Hepatocyte (in vitro differentiated cells): ENCODE data around the gene PIEZO1. TPM values are rescaled to one million over a fixed set of nuclear protein-coding genes. Genes with fewer than 3 reads are reported as not detected.

Experiments used
- DNase-seq: peaks from one replicate; pipeline ENCODE4 v3.0.0-alpha.2; 2016; ENCODE audit warnings: low spot score
- H2AFZ ChIP-seq: fragments of 200-600 bp; sonication (generic); 2 replicates; pipeline ENCODE4 v1.6.0; 2016; ENCODE audit warnings: antibody characterized with exemption, mild to moderate bottlenecking
- H3K27ac ChIP-seq: fragments of 200-600 bp; sonication (generic); 2 replicates; pipeline ENCODE4 v1.5.1; 2016; ENCODE audit warnings: mild to moderate bottlenecking
- H3K27me3 ChIP-seq: fragments of 200-600 bp; sonication (generic); 2 replicates; pipeline ENCODE4 v1.6.1; 2016
- H3K36me3 ChIP-seq: fragments of 200-600 bp; sonication (generic); replicated peaks from 2 replicates; pipeline ENCODE4 v1.5.1; 2016; ENCODE audit warnings: low read depth; ENCODE audit not compliant: insufficient read depth
- H3K4me1 ChIP-seq: fragments of 200-600 bp; sonication (generic); 2 replicates; pipeline ENCODE4 v1.5.1; 2016; ENCODE audit warnings: mild to moderate bottlenecking, moderate library complexity; ENCODE audit not compliant: insufficient read depth
- H3K4me2 ChIP-seq: fragments of 200-600 bp; sonication (generic); 2 replicates; pipeline ENCODE4 v1.6.0; 2016
- H3K4me3 ChIP-seq: fragments of 200-600 bp; sonication (generic); 2 replicates; pipeline ENCODE4 v1.5.1; 2016; ENCODE audit warnings: mild to moderate bottlenecking
- H3K79me2 ChIP-seq: fragments of 200-600 bp; sonication (generic); 2 replicates; pipeline ENCODE4 v1.6.0; 2017; ENCODE audit warnings: mild to moderate bottlenecking
- H3K9me2 ChIP-seq: fragments of 200-600 bp; sonication (generic); replicated peaks from 2 replicates; pipeline ENCODE4 v1.6.0; 2017; ENCODE audit warnings: mild to moderate bottlenecking; ENCODE audit not compliant: insufficient read depth
- H3K9me3 ChIP-seq: fragments of 200-600 bp; sonication (generic); 2 replicates; pipeline ENCODE4 v1.5.1; 2016; ENCODE audit warnings: low read depth, mild to moderate bottlenecking
- H4K20me1 ChIP-seq: fragments of 200-600 bp; sonication (generic); 2 replicates; pipeline ENCODE4 v1.6.0; 2016; ENCODE audit warnings: mild to moderate bottlenecking; ENCODE audit not compliant: insufficient read depth, poor library complexity, severe bottlenecking
- CTCF ChIP-seq: fragments of 200-600 bp; sonication (generic); IDR thresholded peaks from 2 replicates; pipeline ENCODE4 v1.5.1; 2016; ENCODE audit warnings: antibody characterized with exemption, mild to moderate bottlenecking; ENCODE audit not compliant: poor library complexity
- EZH2 ChIP-seq: fragments of 200-600 bp; sonication (generic); IDR thresholded peaks from 2 replicates; pipeline ENCODE4 v1.6.1; 2016; ENCODE audit warnings: antibody characterized with exemption, mild to moderate bottlenecking, borderline replicate concordance
- EZH2phosphoT487 ChIP-seq: fragments of 200-600 bp; sonication (generic); IDR thresholded peaks from one replicate; pipeline ENCODE4 v1.6.1; 2018; ENCODE audit warnings: antibody characterized with exemption, mild to moderate bottlenecking, low read depth, moderate library complexity; ENCODE audit not compliant: unreplicated experiment, severe bottlenecking
- WGBS: methylation state at CpG from one replicate; pipeline ENCODE4 v1.1.6; 2016; ENCODE audit warnings: low lambda C conversion rate; ENCODE audit errors: missing lambda C conversion rate; 5-methylcytosine and 5-hydroxymethylcytosine counted together
- polyA plus RNA-seq: library from polyadenylated mRNA; unstranded; fragments of >200 nt; fragmentation: Nextera tagmentation; extraction: Ambion mirVana; gene quantifications from 2 replicates; pipeline ENCODE4 v1.2.1, GENCODE V29; 2016
- total RNA-seq: library from RNA; depleted of rRNA; stranded (reverse); fragments of >200 nt; gene quantifications from 2 replicates; pipeline ENCODE4 v1.2.3, GENCODE V29; 2014

PIEZO1 gene
- total and polyA plus RNA-seq, 2 experiments from 2014 or later, result 70.6 to 77.0 TPM

- Histone ChIP-seq H3K4me1 (no peaks in the 10 kb centered on the region), H3K36me3 (no peaks in the 10 kb centered on the region), H3K27ac (no peak overlapping the region), H4K20me1 (no peaks in the 10 kb centered on the region), H3K79me2 (no peaks in the 10 kb centered on the region), H3K27me3 (no peaks in the 10 kb centered on the region), H3K9me2 (no peaks in the 10 kb centered on the region), H2AFZ (no peak overlapping the region), H3K4me2 (no peak overlapping the region), H3K9me3 (no peaks in the 10 kb centered on the region), H3K4me3 (no peak overlapping the region)
- TF ChIP-seq EZH2phosphoT487, result no peak
- no peak for TF ChIP-seq CTCF
- TF ChIP-seq EZH2, result no peak
- 96% methylated on average over 26 of the region's 26 CpGs for WGBS
- DNase-seq, result no peak
Observed at GRCh38 chr16:88749358-88749757, 35.7 kb downstream of the PIEZO1 start.

GRCh38 chr16:88748364-88748763, 36.7 kb downstream of the PIEZO1 start:
- Histone ChIP-seq H2AFZ (no peak overlapping the region), H3K27ac (no peak overlapping the region), H3K36me3 (no peaks in the 10 kb centered on the region), H3K27me3 (no peaks in the 10 kb centered on the region), H4K20me1 (no peaks in the 10 kb centered on the region), H3K4me2 (no peak overlapping the region), H3K9me3 (no peaks in the 10 kb centered on the region), H3K9me2 (no peaks in the 10 kb centered on the region), H3K79me2 (no peaks in the 10 kb centered on the region), H3K4me3 (no peak overlapping the region), H3K4me1 (no peaks in the 10 kb centered on the region)
- no peak for DNase-seq
- no peak for TF ChIP-seq EZH2phosphoT487
- no peak for TF ChIP-seq CTCF
- TF ChIP-seq EZH2, result no peak
- 89% methylated on average over 12 of the region's 12 CpGs for WGBS

GRCh38 chr16:88747588-88748301, 37.3 kb downstream of the PIEZO1 start:
- no peak overlapping the region for H3K4me3 ChIP-seq
- TF ChIP-seq CTCF (peak; percentile 6), EZH2phosphoT487 (no peak)
- no peaks in the 10 kb centered on the region for H3K36me3 ChIP-seq
- no peaks in the 10 kb centered on the region for H3K79me2 ChIP-seq
- WGBS, result 91% methylated on average over 22 of the region's 26 CpGs
- no peak overlapping the region for H3K27ac ChIP-seq
- no peaks in the 10 kb centered on the region for H3K9me3 ChIP-seq
- no peak overlapping the region for H2AFZ ChIP-seq
- no peak overlapping the region for H3K4me2 ChIP-seq
- no peaks in the 10 kb centered on the region for H3K4me1 ChIP-seq
- H3K27me3 ChIP-seq, result no peaks in the 10 kb centered on the region
- H3K9me2 ChIP-seq, result no peaks in the 10 kb centered on the region
- no peaks in the 10 kb centered on the region for H4K20me1 ChIP-seq
- no peak for DNase-seq
